K562 (cell line): Measurements from ENCODE around the gene MAP3K14. TPM values are rescaled to one million over a fixed set of nuclear protein-coding genes. Genes with fewer than 3 reads are reported as not detected.
A peak's percentile ranks its signal among the peaks of the same experiment; 100 is the strongest.

Experiments
- CREBBP ChIP-seq: IDR thresholded peaks from one replicate; pipeline ENCODE4 v1.6.1; 2012; ENCODE audit warnings: low read depth, mild to moderate bottlenecking, control low read depth, inconsistent platforms, low read length
- CSDE1 ChIP-seq, 2 experiments: fragments of 450-650 bp; IDR thresholded peaks; 2 replicates each; pipeline ENCODE4 v1.6.1; 2016; ENCODE audit warnings: mild to moderate bottlenecking in 1 of 2
- CXXC5 ChIP-seq: fragments of 250-450 bp; sonication (Bioruptor Pico); IDR thresholded peaks from 2 replicates; pipeline ENCODE4 v1.8.0; 2022; ENCODE audit warnings: inconsistent platforms, mild to moderate bottlenecking, moderate library complexity
- FIP1L1 ChIP-seq: fragments of 200-400 bp; formaldehyde crosslinking; IDR thresholded peaks from 2 replicates; pipeline ENCODE4 v1.6.1; 2018; ENCODE audit warnings: mild to moderate bottlenecking, low read depth, low read length; ENCODE audit not compliant: poor library complexity, severe bottlenecking
- GABPA ChIP-seq: fragments of 200-800 bp; sonication (Bioruptor generic); conservative IDR thresholded peaks from 2 replicates; pipeline ENCODE4 v1.6.1; 2016; ENCODE audit warnings: low read depth, missing genetic modification characterization, missing compliant biosample characterization
- GATAD2A ChIP-seq: fragments of 450-650 bp; IDR thresholded peaks from 2 replicates; pipeline ENCODE4 v1.6.1; 2017
- GTF2A2 ChIP-seq: IDR thresholded peaks from 2 replicates; pipeline ENCODE4 v1.6.1; 2016; ENCODE audit warnings: mild to moderate bottlenecking, missing genetic modification characterization, missing compliant biosample characterization
- HNRNPH1 ChIP-seq: fragments of 200-400 bp; formaldehyde crosslinking; optimal IDR thresholded peaks from 2 replicates; pipeline ENCODE3; 2017; ENCODE audit warnings: low read depth, mild to moderate bottlenecking, low read length, moderate library complexity
- HNRNPLL ChIP-seq: fragments of 200-400 bp; formaldehyde crosslinking; IDR thresholded peaks from 2 replicates; pipeline ENCODE4 v1.6.1; 2017; ENCODE audit warnings: low read length, low read depth, mild to moderate bottlenecking; ENCODE audit not compliant: poor library complexity, severe bottlenecking
- MAFK ChIP-seq: IDR thresholded peaks from 2 replicates; pipeline ENCODE4 v1.6.1; 2011; ENCODE audit warnings: low read length, improper control_type of control experiment
- MED1 ChIP-seq: sonication (generic); formaldehyde crosslinking; IDR thresholded peaks from 2 replicates; pipeline ENCODE4 v1.8.1; 2023; ENCODE audit warnings: missing genetic modification reagents, borderline replicate concordance
- POLR2G ChIP-seq: fragments of 200-400 bp; formaldehyde crosslinking; IDR thresholded peaks from 2 replicates; pipeline ENCODE4 v1.6.1; 2017; ENCODE audit warnings: low read depth, mild to moderate bottlenecking, antibody characterized with exemption, low read length, moderate library complexity
- POLR3A ChIP-seq: IDR thresholded peaks from 2 replicates; pipeline ENCODE4 v1.6.1; 2011; ENCODE audit warnings: borderline replicate concordance, mild to moderate bottlenecking, moderate library complexity; ENCODE audit not compliant: insufficient read length, insufficient read depth; ENCODE audit errors: extremely low read depth
- XRCC5 ChIP-seq: fragments of 200-400 bp; formaldehyde crosslinking; IDR thresholded peaks from 2 replicates; pipeline ENCODE4 v1.6.1; 2017; ENCODE audit warnings: low read depth, mild to moderate bottlenecking, low read length
- ZBTB17 ChIP-seq: fragments of 450-650 bp; formaldehyde crosslinking; IDR thresholded peaks from 2 replicates; pipeline ENCODE4 v1.4.0; 2020; ENCODE audit warnings: mild to moderate bottlenecking
- ZNF175 ChIP-seq: fragments of 200-800 bp; sonication (Bioruptor generic); IDR thresholded peaks from 2 replicates; pipeline ENCODE4 v1.6.1; 2016; ENCODE audit warnings: low read depth, mild to moderate bottlenecking, missing genetic modification characterization, missing compliant biosample characterization
- ZNF316 ChIP-seq: fragments of 450-650 bp; IDR thresholded peaks from 2 replicates; pipeline ENCODE4 v1.6.1; 2016
- ZNF444 ChIP-seq: fragments of 250-450 bp; sonication (Bioruptor Pico); IDR thresholded peaks from 2 replicates; pipeline ENCODE4 v1.4.0; 2020; ENCODE audit warnings: mild to moderate bottlenecking, moderate library complexity
- ZNF586 ChIP-seq: fragments of 450-650 bp; formaldehyde crosslinking; conservative IDR thresholded peaks from 2 replicates; pipeline ENCODE4 v1.4.0; 2020; ENCODE audit warnings: mild to moderate bottlenecking, moderate library complexity
- ZNF766 ChIP-seq: fragments of 200-800 bp; sonication (Bioruptor generic); conservative IDR thresholded peaks from 2 replicates; pipeline ENCODE4 v1.6.1; 2016; ENCODE audit warnings: missing genetic modification characterization, missing compliant biosample characterization
- ZSCAN32 ChIP-seq: fragments of 450-650 bp; formaldehyde crosslinking; IDR thresholded peaks from 2 replicates; pipeline ENCODE4 v1.4.0; 2020; ENCODE audit warnings: mild to moderate bottlenecking, moderate library complexity
- polyA plus RNA-seq, 8 experiments: library from polyadenylated mRNA; depleted of rRNA in 4 of 8; stranded (reverse) in 5 of 8; unstranded in 3 of 8; fragments of >200 nt; fragmentation: Nextera tagmentation in 2 of 8; fragmentation: Illumina TruSeq in 1 of 8; extraction: Ambion mirVana in 2 of 8; extraction: Trizol in 1 of 8; gene quantifications; 2 replicates each; pipeline versions ENCODE4 v1.2.1 to v1.2.3, GENCODE V29; 2011 to 2014; ENCODE audit warnings: inconsistent platforms in 1 of 8, missing spikeins in 1 of 8
- total RNA-seq, 7 experiments: library from RNA; depleted of rRNA in 6 of 7; stranded (reverse); fragments of >200 nt in 6 of 7; fragmentation: Illumina TruSeq in 2 of 7; extraction: Trizol in 2 of 7; gene quantifications; 2 replicates each; pipeline versions ENCODE4 v1.2.1 to v1.2.3, GENCODE V29; 2011 to 2021; ENCODE audit warnings: low replicate concordance in 1 of 7
- TF ChIP-seq, protein P1 (sequence below): sonication (generic); formaldehyde crosslinking; IDR thresholded peaks from 2 replicates; pipeline ENCODE4 v1.8.1; 2022; ENCODE audit warnings: missing genetic modification reagents
- TF ChIP-seq, protein P2 (sequence below): fragments of 250-450 bp; sonication (Bioruptor Pico); IDR thresholded peaks from 2 replicates; pipeline ENCODE4 v1.8.0; 2022; ENCODE audit warnings: inconsistent platforms, mild to moderate bottlenecking, moderate library complexity, borderline replicate concordance
- TF ChIP-seq, protein P3 (sequence below): fragments of 450-650 bp; formaldehyde crosslinking; IDR thresholded peaks from 2 replicates; pipeline ENCODE4 v1.4.0; 2022; ENCODE audit warnings: missing genetic modification characterization
- TF ChIP-seq, protein P4 (sequence below), 3 experiments: fragments of 200-800 bp in 1 of 3; sonication (Bioruptor generic) in 1 of 3; sonication (generic) in 1 of 3; formaldehyde crosslinking in 1 of 3; IDR thresholded peaks; 2 replicates each; pipeline versions ENCODE4 v1.6.1 to v1.8.0; 2016 to 2022; ENCODE audit warnings: mild to moderate bottlenecking in 2 of 3, missing compliant biosample characterization in 2 of 3, missing genetic modification characterization in 2 of 3, missing genetic modification reagents in 1 of 3

The MAP3K14 gene
- total and polyA plus RNA-seq, 9 of the 15 experiments (the other 6 are each of a cell fraction or from before 2014, with no cell fraction given) = 0.45 to 8.7 (median 3.2) TPM

DNA sequence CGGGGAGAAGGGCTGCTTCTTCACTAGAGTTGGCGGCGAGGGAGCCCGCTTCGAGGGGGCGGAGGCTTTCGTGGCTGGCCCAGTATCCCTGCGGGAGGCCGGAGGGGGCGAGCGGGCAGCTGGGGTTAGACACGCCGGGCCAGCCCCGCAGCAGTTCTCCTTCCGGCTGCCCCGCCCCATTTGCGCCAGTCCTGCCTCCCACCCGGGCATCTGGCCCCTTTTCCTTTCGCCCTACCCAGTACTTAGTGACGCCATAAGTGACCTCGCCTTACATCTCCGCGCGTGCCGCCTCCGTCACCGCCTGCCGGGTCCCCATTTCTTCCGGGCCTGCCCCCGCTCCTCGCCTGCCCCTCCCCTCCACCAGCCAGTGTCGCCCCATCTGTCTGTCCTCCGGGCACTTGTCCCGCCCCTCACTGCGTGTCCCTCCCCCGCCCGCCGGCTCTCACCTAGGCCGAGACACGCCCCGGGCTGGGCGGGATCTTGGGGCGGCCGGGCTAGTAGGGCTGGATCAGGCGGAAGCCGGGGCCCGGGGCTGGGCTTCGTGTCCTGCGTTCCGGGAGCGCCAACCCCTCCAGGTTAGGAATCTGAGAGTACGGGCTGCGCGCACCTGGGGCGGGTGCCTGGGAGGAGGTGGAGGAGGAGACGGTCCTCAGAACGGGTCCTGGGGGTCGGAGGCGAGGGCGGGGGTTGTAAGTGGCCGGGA, 69.2 kb downstream of the MAP3K14 start (continued):
- TF ChIP-seq XRCC5 = no peak
- no peak for TF ChIP-seq ZNF766 (CRISPR knock-in tag)
- no peak for TF ChIP-seq MED1 (CRISPR knock-in tag)
- TF ChIP-seq HNRNPH1 = no peak
- TF ChIP-seq ZNF444 (CRISPR knock-in tag) = no peak
- peak; percentile 45 for TF ChIP-seq FIP1L1
- no peak for TF ChIP-seq POLR3A
- peak; percentile 90 for TF ChIP-seq POLR2G
- TF ChIP-seq, protein P1, sequence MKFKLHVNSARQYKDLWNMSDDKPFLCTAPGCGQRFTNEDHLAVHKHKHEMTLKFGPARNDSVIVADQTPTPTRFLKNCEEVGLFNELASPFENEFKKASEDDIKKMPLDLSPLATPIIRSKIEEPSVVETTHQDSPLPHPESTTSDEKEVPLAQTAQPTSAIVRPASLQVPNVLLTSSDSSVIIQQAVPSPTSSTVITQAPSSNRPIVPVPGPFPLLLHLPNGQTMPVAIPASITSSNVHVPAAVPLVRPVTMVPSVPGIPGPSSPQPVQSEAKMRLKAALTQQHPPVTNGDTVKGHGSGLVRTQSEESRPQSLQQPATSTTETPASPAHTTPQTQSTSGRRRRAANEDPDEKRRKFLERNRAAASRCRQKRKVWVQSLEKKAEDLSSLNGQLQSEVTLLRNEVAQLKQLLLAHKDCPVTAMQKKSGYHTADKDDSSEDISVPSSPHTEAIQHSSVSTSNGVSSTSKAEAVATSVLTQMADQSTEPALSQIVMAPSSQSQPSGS (CRISPR knock-in tag) = no peak
- no peak for TF ChIP-seq ZNF586 (CRISPR knock-in tag)
- no peak for TF ChIP-seq ZSCAN32 (CRISPR knock-in tag)
- TF ChIP-seq CSDE1 (IDR thresholded peaks at IDR 0.05) = no peak; a peak in 1 of 4 replicates
- TF ChIP-seq, protein P2, sequence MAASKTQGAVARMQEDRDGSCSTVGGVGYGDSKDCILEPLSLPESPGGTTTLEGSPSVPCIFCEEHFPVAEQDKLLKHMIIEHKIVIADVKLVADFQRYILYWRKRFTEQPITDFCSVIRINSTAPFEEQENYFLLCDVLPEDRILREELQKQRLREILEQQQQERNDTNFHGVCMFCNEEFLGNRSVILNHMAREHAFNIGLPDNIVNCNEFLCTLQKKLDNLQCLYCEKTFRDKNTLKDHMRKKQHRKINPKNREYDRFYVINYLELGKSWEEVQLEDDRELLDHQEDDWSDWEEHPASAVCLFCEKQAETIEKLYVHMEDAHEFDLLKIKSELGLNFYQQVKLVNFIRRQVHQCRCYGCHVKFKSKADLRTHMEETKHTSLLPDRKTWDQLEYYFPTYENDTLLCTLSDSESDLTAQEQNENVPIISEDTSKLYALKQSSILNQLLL (CRISPR knock-in tag) = no peak
- TF ChIP-seq ZBTB17 (CRISPR knock-in tag) = no peak
- TF ChIP-seq, protein P3, sequence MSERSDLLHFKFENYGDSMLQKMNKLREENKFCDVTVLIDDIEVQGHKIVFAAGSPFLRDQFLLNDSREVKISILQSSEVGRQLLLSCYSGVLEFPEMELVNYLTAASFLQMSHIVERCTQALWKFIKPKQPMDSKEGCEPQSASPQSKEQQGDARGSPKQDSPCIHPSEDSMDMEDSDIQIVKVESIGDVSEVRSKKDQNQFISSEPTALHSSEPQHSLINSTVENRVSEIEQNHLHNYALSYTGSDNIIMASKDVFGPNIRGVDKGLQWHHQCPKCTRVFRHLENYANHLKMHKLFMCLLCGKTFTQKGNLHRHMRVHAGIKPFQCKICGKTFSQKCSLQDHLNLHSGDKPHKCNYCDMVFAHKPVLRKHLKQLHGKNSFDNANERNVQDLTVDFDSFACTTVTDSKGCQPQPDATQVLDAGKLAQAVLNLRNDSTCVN (CRISPR knock-in tag) = no peak
- TF ChIP-seq MAFK = no peak
- TF ChIP-seq, protein P4, sequence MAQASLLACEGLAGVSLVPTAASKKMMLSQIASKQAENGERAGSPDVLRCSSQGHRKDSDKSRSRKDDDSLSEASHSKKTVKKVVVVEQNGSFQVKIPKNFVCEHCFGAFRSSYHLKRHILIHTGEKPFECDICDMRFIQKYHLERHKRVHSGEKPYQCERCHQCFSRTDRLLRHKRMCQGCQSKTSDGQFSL (CRISPR knock-in tag; IDR thresholded peaks at IDR 0.05) = no peak
- TF ChIP-seq, protein P4 (tag; IDR thresholded peaks at IDR 0.05) = no peak
- peak; percentile 84 for TF ChIP-seq GABPA (tag)
- TF ChIP-seq HNRNPLL = peak; percentile 43
- TF ChIP-seq CREBBP = no peak
- TF ChIP-seq ZNF316 = no peak
- TF ChIP-seq GATAD2A = no peak
- TF ChIP-seq CXXC5 (CRISPR knock-in tag) = peak; percentile 65
- TF ChIP-seq ZNF175 = no peak
- TF ChIP-seq GTF2A2 (tag) = no peak
